Measurements from ENCODE around the gene FBXL14.
A peak's percentile ranks its signal among the peaks of the same experiment; 100 is the strongest.

The FBXL14 gene

GRCh38 chr12:1638203-1638602 is 43.8 kb upstream of the FBXL14 start:
- DNase-seq (ENCODE audit: low read depth): no peak
- TF ChIP-seq, protein P1, sequence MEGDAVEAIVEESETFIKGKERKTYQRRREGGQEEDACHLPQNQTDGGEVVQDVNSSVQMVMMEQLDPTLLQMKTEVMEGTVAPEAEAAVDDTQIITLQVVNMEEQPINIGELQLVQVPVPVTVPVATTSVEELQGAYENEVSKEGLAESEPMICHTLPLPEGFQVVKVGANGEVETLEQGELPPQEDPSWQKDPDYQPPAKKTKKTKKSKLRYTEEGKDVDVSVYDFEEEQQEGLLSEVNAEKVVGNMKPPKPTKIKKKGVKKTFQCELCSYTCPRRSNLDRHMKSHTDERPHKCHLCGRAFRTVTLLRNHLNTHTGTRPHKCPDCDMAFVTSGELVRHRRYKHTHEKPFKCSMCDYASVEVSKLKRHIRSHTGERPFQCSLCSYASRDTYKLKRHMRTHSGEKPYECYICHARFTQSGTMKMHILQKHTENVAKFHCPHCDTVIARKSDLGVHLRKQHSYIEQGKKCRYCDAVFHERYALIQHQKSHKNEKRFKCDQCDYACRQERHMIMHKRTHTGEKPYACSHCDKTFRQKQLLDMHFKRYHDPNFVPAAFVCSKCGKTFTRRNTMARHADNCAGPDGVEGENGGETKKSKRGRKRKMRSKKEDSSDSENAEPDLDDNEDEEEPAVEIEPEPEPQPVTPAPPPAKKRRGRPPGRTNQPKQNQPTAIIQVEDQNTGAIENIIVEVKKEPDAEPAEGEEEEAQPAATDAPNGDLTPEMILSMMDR (IDR thresholded peaks at IDR 0.05; ENCODE audit: control insufficient read depth, extremely low read depth, insufficient read depth): no peak
- no peak overlapping the region for H3K4me3 ChIP-seq (ENCODE audit: low read depth, low read length)

GRCh38 chr12:1635301-1636095 is 41.1 kb upstream of the FBXL14 start:
- TF ChIP-seq, protein P1 (IDR thresholded peaks at IDR 0.05; ENCODE audit: control insufficient read depth, extremely low read depth, insufficient read depth): no peak
- no peak for DNase-seq (ENCODE audit: low read depth)
- no peak overlapping the region for H3K4me3 ChIP-seq (ENCODE audit: low read depth, low read length)

GRCh38 chr12:1634590-1635191 is 40.3 kb upstream of the FBXL14 start:
- TF ChIP-seq, protein P1 (IDR thresholded peaks at IDR 0.05; ENCODE audit: control insufficient read depth, extremely low read depth, insufficient read depth): peak; percentile 91
- no peak overlapping the region for H3K4me3 ChIP-seq (ENCODE audit: low read depth, low read length)

DNA sequence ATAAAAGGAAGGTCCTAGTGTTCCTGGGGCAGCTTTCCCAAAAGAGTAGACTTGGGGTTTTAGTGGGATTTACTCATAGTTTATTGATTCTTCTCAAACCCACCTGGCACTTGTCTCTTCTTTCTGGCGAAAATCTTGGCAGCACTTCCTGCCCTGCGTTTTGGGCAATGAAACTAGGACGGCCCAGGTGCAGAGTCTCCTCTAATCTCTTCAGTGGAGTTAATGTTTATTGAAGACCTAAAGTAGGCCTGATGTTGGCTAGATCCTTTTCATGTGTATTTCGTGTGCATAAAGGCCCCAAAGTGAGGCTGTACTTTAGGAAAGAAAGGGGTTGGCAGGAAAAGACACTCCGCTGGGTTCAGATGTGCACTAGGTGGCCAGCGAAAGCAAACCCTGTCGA is 39.8 kb upstream of the FBXL14 start:
- DNase-seq (ENCODE audit: low read depth): no peak
- TF ChIP-seq, protein P1 (IDR thresholded peaks at IDR 0.05; ENCODE audit: control insufficient read depth, extremely low read depth, insufficient read depth): no peak
- no peak overlapping the region for H3K4me3 ChIP-seq (ENCODE audit: low read depth, low read length)

More at GRCh38 chr12:1634590-1635191, 40.3 kb upstream of the FBXL14 start:
- DNase-seq (ENCODE audit: low read depth): peak; percentile 46

- no peak overlapping the region for H3K4me3 ChIP-seq (ENCODE audit: low read depth, low read length)
Measured at GRCh38 chr12:1633459-1633858, 39.1 kb upstream of the FBXL14 start.

DNA sequence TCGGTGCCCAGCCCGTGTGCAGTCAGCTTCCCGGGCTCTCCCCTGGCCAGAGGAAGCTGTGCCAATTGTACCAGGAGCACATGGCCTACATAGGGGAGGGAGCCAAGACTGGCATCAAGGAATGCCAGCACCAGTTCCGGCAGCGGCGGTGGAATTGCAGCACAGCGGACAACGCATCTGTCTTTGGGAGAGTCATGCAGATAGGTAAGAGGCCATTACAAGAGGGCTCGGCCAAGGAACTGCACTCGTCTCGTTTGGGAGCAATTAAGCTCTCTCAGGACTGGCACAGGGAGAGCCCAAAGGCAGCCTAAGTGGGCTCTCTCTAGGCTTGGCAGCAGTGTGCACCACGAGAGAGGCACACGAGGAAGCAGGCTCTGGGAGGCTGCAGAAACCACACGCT is 38.3 kb upstream of the FBXL14 start:
- H3K4me3 ChIP-seq (ENCODE audit: low read depth, low read length): no peak overlapping the region
- no peak for DNase-seq (ENCODE audit: low read depth)
- TF ChIP-seq, protein P1 (IDR thresholded peaks at IDR 0.05; ENCODE audit: control insufficient read depth, extremely low read depth, insufficient read depth): no peak

More at GRCh38 chr12:1633459-1633858, 39.1 kb upstream of the FBXL14 start:
- TF ChIP-seq, protein P1 (IDR thresholded peaks at IDR 0.05; ENCODE audit: control insufficient read depth, extremely low read depth, insufficient read depth): no peak
- DNase-seq (ENCODE audit: low read depth): no peak
